GM12801 (cell line): Measurements from ENCODE around the gene KCNH1.

ENCODE experiments used
- CTCF ChIP-seq: IDR thresholded peaks from one replicate; pipeline ENCODE4 v1.5.1; 2011; ENCODE audit warnings: control low read depth; ENCODE audit not compliant: insufficient read length; ENCODE audit errors: extremely low read depth

Gene KCNH1

GRCh38 chr1:210705086-210705485 lies 428.9 kb downstream of the KCNH1 start:
- TF ChIP-seq CTCF = no peak

DNA sequence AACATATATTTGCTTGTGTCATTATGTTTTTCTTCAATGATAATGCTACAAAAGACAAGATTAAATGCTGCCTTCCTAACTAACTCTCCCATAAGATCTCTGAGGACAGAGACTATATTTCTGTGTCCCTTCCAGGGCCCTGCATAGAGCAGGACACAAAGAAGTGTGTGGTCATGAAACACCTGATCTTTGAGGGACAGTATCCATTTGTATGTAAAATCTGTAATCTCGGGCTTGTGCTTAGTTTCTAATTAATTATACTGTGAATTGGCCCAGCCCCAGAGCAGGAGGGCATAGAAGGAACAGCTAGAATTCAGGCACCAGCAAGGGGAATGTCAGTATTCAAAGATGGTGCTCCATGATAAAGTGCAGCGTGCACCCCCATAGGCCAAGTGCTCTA lies 430.4 kb downstream of the KCNH1 start:
- TF ChIP-seq CTCF = no peak

DNA sequence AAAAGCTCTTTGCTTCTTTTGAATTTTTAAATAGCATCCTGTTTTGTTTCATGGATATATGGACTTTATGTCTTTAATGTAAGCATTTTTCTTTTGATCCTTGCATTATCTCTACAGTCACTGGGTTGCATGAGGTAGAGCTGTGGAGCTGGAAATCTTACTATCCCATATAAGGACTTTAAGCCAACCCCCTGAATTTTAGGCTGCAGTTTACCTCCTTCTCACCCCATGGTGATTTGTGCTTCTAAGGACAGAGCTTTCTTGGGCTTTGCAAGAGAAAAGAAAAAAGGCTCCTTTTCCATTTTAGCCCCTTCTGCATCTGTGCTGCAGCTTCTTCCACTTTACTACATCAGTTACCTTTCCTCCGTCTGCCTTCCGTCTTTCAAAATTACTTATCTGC lies 431.4 kb downstream of the KCNH1 start:
- TF ChIP-seq CTCF = no peak

GRCh38 chr1:210700511-210700910 lies 433.4 kb downstream of the KCNH1 start:
- TF ChIP-seq CTCF = no peak

- no peak for TF ChIP-seq CTCF
Observed at GRCh38 chr1:210700083-210700482, 433.9 kb downstream of the KCNH1 start.

- no peak for TF ChIP-seq CTCF
Observed at GRCh38 chr1:210698661-210699060, 435.3 kb downstream of the KCNH1 start.

- TF ChIP-seq CTCF = no peak
Observed at GRCh38 chr1:210697185-210697584, 436.8 kb downstream of the KCNH1 start.

GRCh38 chr1:210696709-210697108 lies 437.2 kb downstream of the KCNH1 start:
- TF ChIP-seq CTCF = no peak
